Endothelial cell of umbilical vein (primary cell): ENCODE measurements around the gene ITPR1.

ENCODE experiments used
- EZH2 ChIP-seq: IDR thresholded peaks from 2 replicates; pipeline ENCODE4 v1.6.1; 2012; ENCODE audit warnings: borderline replicate concordance, low read depth, mild to moderate bottlenecking, moderate library complexity, low read length, inconsistent platforms; ENCODE audit not compliant: severe bottlenecking
- POLR2A ChIP-seq: IDR thresholded peaks from 2 replicates; pipeline ENCODE4 v1.6.1; 2012; ENCODE audit warnings: low read depth, mild to moderate bottlenecking, control low read depth, low read length
- POLR2AphosphoS5 ChIP-seq: IDR thresholded peaks from 2 replicates; pipeline ENCODE4 v1.6.1; 2012; ENCODE audit warnings: low read depth, mild to moderate bottlenecking, control low read depth, low read length, moderate library complexity; ENCODE audit not compliant: insufficient read depth
- TF ChIP-seq, protein P1 (sequence below), 2 donors: IDR thresholded peaks; 1 replicate in 1 of 2; 2 replicates in 1 of 2; pipeline ENCODE4 v1.5.1; 2011; ENCODE audit warnings: low read length in 2 of 2, mild to moderate bottlenecking in 2 of 2, moderate library complexity in 2 of 2, control low read depth in 1 of 2, inconsistent platforms in 1 of 2, low read depth in 1 of 2; ENCODE audit not compliant: insufficient read depth in 1 of 2; ENCODE audit errors: extremely low read depth in 1 of 2

DNA sequence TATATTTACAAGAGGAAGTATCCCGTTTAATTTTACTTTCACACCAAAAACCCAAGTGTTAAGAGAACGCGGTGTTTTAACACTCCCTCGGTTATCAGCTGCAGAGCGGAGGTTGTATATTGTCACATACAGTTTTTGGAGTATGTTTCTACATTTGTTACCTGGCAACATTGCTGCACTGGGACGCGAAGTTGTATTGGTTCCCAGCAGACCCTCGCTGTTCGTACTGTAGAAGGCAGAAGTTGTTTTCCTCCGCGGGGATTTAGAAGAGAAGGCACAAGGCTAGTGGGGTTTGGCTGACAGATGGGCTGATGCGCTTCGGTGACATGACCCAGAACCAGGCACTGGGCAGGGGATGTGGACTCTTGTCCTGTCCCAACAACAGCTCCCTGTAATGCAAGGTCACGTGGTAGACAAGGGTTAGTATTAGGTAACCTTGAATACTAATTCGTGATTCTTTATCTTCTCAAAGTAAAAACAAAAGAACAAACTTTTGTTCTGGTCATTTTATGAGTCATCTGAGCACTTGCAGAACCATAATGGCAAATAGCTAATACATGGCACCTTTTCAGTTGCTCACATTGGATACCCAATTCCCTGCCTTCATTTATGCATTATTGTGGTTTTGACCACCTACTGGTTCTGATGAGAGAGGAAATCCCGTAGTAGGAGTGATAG is 255.7 kb downstream of the ITPR1 start:
- TF ChIP-seq POLR2A: no peak
- no peak for TF ChIP-seq POLR2AphosphoS5
- TF ChIP-seq, protein P1, sequence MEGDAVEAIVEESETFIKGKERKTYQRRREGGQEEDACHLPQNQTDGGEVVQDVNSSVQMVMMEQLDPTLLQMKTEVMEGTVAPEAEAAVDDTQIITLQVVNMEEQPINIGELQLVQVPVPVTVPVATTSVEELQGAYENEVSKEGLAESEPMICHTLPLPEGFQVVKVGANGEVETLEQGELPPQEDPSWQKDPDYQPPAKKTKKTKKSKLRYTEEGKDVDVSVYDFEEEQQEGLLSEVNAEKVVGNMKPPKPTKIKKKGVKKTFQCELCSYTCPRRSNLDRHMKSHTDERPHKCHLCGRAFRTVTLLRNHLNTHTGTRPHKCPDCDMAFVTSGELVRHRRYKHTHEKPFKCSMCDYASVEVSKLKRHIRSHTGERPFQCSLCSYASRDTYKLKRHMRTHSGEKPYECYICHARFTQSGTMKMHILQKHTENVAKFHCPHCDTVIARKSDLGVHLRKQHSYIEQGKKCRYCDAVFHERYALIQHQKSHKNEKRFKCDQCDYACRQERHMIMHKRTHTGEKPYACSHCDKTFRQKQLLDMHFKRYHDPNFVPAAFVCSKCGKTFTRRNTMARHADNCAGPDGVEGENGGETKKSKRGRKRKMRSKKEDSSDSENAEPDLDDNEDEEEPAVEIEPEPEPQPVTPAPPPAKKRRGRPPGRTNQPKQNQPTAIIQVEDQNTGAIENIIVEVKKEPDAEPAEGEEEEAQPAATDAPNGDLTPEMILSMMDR (IDR thresholded peaks at IDR 0.05; ENCODE audit: extremely low read depth in 1 of 2, insufficient read depth in 1 of 2, low read depth in 1 of 2, low read length in 2 of 2): no peak
- TF ChIP-seq EZH2: no peak
